Endometrial microvascular endothelial cells (primary cell): ENCODE measurements around the gene ABHD17C. TPM values are rescaled to one million over a fixed set of nuclear protein-coding genes. Genes with fewer than 3 reads are reported as not detected.
"Not testable (repeated sequence)": the region's sequence is repeated elsewhere in the genome, so short reads cannot be mapped to it uniquely, and the experiment has no call there.

Experiments
- in situ Hi-C: cut with HindIII; loops from 2 replicates; pipeline ENCODE4 v1.10.0; 2017; ENCODE audit warnings: low sequenced_read_pairs, low pct_unique_long_range_greater_than_20kb; ENCODE audit errors: inconsistent ontology term
- total RNA-seq: library from RNA; depleted of rRNA; stranded (reverse); fragments of >200 nt; gene quantifications from one replicate; pipeline ENCODE4 v1.2.3, GENCODE V29; 2015; ENCODE audit errors: inconsistent ontology term

The ABHD17C gene
- total RNA-seq: 12.6 TPM

GRCh38 chr15:80695099-80695910, at the start of gene ABHD17C:
TSS of gene ABHD17C (plus strand) at chr15:80695310. CDS start at chr15:80695430, 120 bp downstream.
- in situ Hi-C loops: no loop called here

GRCh38 chr15:80645494-80646065, 49.5 kb upstream of the ABHD17C start:
- in situ Hi-C loops: no loop called here

GRCh38 chr15:80647424-80647823, 47.7 kb upstream of the ABHD17C start:
- in situ Hi-C loops: not testable (repeated sequence)

- in situ Hi-C loops: no loop called here
Observed at GRCh38 chr15:80654299-80654698, 40.8 kb upstream of the ABHD17C start.

- in situ Hi-C loops: no loop called here
Observed at GRCh38 chr15:80659375-80659774, 35.7 kb upstream of the ABHD17C start.

- in situ Hi-C loops: no loop called here
Observed at GRCh38 chr15:80660119-80660518, 35.0 kb upstream of the ABHD17C start.

GRCh38 chr15:80662129-80662528, 33.0 kb upstream of the ABHD17C start:
- in situ Hi-C loops: no loop called here

GRCh38 chr15:80662757-80663553, 32.2 kb upstream of the ABHD17C start:
- in situ Hi-C loops: no loop called here

- in situ Hi-C loops: no loop called here
Observed at GRCh38 chr15:80665151-80665550, 30.0 kb upstream of the ABHD17C start.

- in situ Hi-C loops: no loop called here
Observed at GRCh38 chr15:80667936-80668335, 27.2 kb upstream of the ABHD17C start.

GRCh38 chr15:80668546-80669236, 26.4 kb upstream of the ABHD17C start:
- in situ Hi-C loops: no loop called here

GRCh38 chr15:80669663-80670273, 25.3 kb upstream of the ABHD17C start:
- in situ Hi-C loops: no loop called here

- in situ Hi-C loops: no loop called here
Observed at GRCh38 chr15:80673561-80674244, 21.4 kb upstream of the ABHD17C start.

GRCh38 chr15:80674245-80674614, 20.9 kb upstream of the ABHD17C start:
- in situ Hi-C loops: no loop called here

GRCh38 chr15:80677041-80677440, 18.1 kb upstream of the ABHD17C start:
- in situ Hi-C loops: no loop called here

GRCh38 chr15:80679167-80679803, 15.8 kb upstream of the ABHD17C start:
- in situ Hi-C loops: no loop called here

GRCh38 chr15:80679804-80680175, 15.3 kb upstream of the ABHD17C start:
- in situ Hi-C loops: no loop called here

- in situ Hi-C loops: no loop called here
Observed at GRCh38 chr15:80682201-80682600, 12.9 kb upstream of the ABHD17C start.
